IgD-negative memory B cell (primary cell): ENCODE data around the gene ETV7. TPM values are rescaled to one million over a fixed set of nuclear protein-coding genes. Genes with fewer than 3 reads are reported as not detected.
"Not testable (repeated sequence)": the region's sequence is repeated elsewhere in the genome, so short reads cannot be mapped to it uniquely, and the experiment has no call there.

Experiments used
- H3K27ac Mint-ChIP-seq, 3 donors: one replicate each; pipeline ENCODE4 v1.8.0; 2020 to 2022; ENCODE audit warnings: mild to moderate bottlenecking in 3 of 3, mixed read lengths in 3 of 3, moderate library complexity in 1 of 3
- H3K27me3 Mint-ChIP-seq: one replicate; pipeline ENCODE4 v1.8.0; 2021; ENCODE audit warnings: mixed read lengths
- H3K36me3 Mint-ChIP-seq: one replicate; pipeline ENCODE4 v1.8.0; 2020; ENCODE audit warnings: mild to moderate bottlenecking, mixed read lengths
- H3K4me1 Mint-ChIP-seq, 3 donors: one replicate each; pipeline ENCODE4 v1.8.0; 2020 to 2022; ENCODE audit warnings: mixed read lengths in 3 of 3, mild to moderate bottlenecking in 1 of 3
- H3K4me3 Mint-ChIP-seq, 4 donors: one replicate each; pipeline ENCODE4 v1.8.0; 2020 to 2022; ENCODE audit warnings: mild to moderate bottlenecking in 4 of 4, mixed read lengths in 4 of 4, moderate library complexity in 3 of 4
- H3K9me3 Mint-ChIP-seq, 3 donors: one replicate each; pipeline ENCODE4 v1.8.0; 2020 to 2021; ENCODE audit warnings: mixed read lengths in 3 of 3, mild to moderate bottlenecking in 1 of 3
- polyA plus RNA-seq: library from polyadenylated mRNA; unstranded; fragments of 300-500 nt; fragmentation: Illumina TruSeq; gene quantifications from one replicate; pipeline ENCODE4 v1.2.3, GENCODE V29; 2021

ETV7 gene
- polyA plus RNA-seq = 5.1 TPM

DNA sequence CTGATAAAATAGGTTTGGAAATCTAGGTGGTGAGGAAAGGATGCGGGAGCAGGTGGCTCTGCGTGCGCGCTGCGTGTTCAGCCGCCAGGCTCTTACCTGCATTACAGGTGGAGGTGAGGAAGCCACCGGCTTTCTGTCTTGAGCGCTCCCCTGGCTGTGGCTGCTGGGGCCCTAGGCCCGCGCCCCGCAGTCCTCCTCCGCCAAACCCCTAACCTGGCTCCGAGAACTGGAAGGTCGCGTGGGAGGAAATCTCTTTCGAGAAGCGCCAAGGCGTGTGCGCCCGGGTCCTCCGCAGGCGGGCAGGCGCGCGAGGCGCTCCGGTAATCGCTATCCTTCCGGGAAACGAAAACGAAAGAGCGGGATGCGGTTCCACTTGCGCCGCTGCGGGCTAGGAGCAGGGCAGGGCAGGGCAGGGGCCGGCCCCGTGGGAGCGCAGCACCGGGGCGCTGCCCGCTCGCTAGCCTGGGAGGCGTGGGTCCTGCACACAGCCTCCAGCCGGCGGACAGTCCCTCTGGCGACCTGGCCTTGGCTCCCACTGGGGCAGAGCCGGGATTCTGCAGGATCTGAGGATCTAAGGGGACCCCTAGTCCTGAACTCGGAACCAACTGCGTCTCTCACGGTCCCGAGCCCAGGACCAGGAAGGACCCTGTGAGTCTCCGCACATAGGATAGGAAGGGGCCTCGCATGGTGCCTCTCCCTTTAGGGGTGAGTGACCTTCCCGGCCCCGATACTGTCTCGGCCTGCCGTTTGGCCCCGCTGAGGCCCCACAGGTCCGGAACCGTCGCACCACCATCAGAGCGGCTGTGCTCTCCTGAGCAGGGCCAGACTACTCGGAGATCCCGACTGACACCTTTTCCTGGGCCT is at the start of gene ETV7:
Gene ETV7, minus strand, starts transcription at position 230 of the 864 bp plus-strand sequence. Its CDS starts 128 bp downstream, at position 102.
- Mint-ChIP-seq H3K4me1 (peaks cover 8 to 25% (median 21%) of the 10 kb centered on the region in 3 donors), H3K36me3 (no peaks in the 10 kb centered on the region), H3K27ac (peak within 1 kb of the TSS; percentile 16 to 71 (median 27)), H3K4me3 (peak within 1 kb of the TSS; percentile 92 to 99 (median 94)), H3K9me3 (no peaks in the 10 kb centered on the region), H3K27me3 (peaks cover 20% of the 10 kb centered on the region)

DNA sequence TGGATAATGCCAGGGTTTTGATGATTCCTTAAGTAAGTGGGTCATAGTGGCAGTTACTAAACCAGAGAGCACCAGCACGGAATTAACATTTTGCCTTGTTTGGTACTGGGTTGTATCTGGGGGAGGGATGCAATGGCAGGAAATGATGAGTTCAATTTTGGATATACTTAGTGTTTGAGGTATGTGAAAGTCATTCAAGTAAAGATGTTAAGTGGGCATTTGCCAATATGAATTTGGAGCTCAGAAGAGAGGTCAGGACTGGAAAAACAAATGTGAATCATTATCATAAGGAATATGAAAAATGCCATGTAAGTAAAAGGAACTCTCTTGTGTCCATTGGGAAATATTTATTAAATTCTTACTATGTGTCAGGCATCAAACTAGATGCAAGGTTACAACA is 49.0 kb upstream of the ETV7 start:
- Mint-ChIP-seq H3K27ac (no peak overlapping the region), H3K4me1 (peaks cover 5 to 9% (median 7%) of the 10 kb centered on the region in 3 donors), H3K4me3 (no peak overlapping the region)

DNA sequence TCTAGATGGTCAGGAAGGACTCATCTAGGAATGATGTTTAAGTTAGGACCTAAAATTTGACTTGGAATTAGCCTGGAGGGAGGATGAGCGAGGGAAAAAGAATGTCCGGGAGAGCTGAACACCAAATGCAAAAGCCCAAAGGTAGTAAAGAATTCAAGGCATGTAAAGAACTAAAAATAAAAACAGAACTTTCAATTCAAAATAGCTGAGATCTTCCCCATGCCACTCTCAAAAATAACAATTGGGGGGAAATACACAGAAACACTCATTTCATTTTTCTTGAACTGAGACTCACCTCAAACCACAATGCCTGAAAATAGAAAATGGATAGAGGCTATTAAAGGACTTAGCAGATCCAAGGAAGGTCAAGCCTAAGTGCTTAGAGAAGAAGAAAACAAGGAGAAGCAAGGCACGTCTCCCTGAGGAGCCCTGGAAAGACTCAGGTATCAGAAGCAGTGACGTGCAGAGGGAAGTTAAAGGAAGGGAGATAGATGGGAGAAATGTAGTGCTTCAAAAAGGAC is 44.7 kb upstream of the ETV7 start:
- H3K27ac Mint-ChIP-seq = no peak overlapping the region
- no peak overlapping the region for H3K4me3 Mint-ChIP-seq
- H3K27me3 Mint-ChIP-seq = no peaks in the 10 kb centered on the region
- no peaks in the 10 kb centered on the region for H3K9me3 Mint-ChIP-seq
- H3K36me3 Mint-ChIP-seq = no peaks in the 10 kb centered on the region
- peaks cover 0 to 4% (median 3%) of the 10 kb centered on the region in 3 donors for H3K4me1 Mint-ChIP-seq

More for the DNA sequence above, 49.0 kb upstream of the ETV7 start:
- Mint-ChIP-seq H3K36me3 (no peaks in the 10 kb centered on the region), H3K27me3 (no peaks in the 10 kb centered on the region), H3K9me3 (no peaks in the 10 kb centered on the region)

DNA sequence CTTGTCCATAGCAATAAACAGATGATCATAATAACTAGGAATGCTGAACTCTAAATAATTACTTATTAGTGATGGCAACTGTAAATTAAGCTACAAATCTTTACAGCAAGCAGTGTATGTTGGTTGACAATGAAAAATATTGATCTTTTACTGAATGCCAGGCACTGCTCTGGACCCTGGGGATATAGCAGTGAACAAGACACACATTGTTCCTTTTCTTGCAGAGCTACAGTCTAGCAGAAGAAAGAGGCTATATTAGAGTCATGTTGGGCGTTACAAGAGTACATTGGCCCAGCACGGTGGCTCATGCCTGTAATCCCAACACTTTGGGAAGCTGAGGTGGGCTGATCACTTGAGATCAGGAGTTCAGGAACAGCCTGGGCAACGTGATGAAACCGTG is 43.7 kb upstream of the ETV7 start:
- H3K9me3 Mint-ChIP-seq = no peaks in the 10 kb centered on the region
- H3K27me3 Mint-ChIP-seq = no peaks in the 10 kb centered on the region
- no peak overlapping the region for H3K27ac Mint-ChIP-seq
- no peak overlapping the region for H3K4me3 Mint-ChIP-seq
- H3K36me3 Mint-ChIP-seq = no peaks in the 10 kb centered on the region
- H3K4me1 Mint-ChIP-seq = peaks cover 0 to 3% (median 2%) of the 10 kb centered on the region in 3 donors

DNA sequence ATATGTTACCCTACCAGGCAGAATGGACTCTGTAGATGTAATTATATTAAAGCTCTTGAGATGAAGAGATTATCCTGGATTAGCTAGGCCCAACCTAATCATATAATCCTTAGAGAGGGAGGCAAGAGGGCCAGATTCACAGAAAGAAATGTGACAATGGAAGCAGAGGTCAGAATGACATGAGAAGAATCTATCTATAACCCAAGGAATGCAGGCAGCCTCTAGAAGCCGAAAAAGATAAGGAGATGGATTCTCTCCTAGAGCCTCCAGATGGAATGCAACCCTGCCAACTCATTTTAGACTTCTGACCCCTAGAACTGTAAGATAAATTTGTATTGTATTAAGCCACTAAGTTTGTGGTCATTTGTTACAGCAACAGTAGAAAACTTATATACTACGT is 42.9 kb upstream of the ETV7 start:
- H3K4me3 Mint-ChIP-seq = no peak overlapping the region
- no peak overlapping the region for H3K27ac Mint-ChIP-seq
- no peaks in the 10 kb centered on the region for H3K9me3 Mint-ChIP-seq
- no peaks in the 10 kb centered on the region for H3K36me3 Mint-ChIP-seq
- peaks cover 0 to 3% (median 2%) of the 10 kb centered on the region in 3 donors for H3K4me1 Mint-ChIP-seq
- H3K27me3 Mint-ChIP-seq = no peaks in the 10 kb centered on the region

DNA sequence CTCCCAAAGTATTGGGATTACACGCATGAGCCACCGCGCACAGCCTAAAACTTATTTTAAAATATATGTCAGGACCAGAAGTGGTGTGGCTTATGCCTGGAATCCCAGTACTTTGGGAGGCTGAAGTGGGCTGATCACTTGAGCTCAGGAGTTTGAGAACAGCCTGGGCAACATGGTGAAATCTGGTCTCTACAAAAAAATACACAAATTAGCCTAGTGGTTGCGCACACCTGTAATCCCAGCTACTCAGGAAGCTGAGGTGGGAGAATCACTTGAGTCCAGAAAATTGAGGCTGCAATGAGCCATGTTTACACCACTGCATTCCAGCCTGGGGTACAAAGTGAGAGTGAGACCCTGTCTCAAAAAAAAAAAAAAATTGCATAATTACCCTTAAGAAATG is 41.4 kb upstream of the ETV7 start:
- Mint-ChIP-seq H3K36me3 (no peaks in the 10 kb centered on the region), H3K27ac (no peak overlapping the region), H3K9me3 (no peaks in the 10 kb centered on the region), H3K4me1 (peaks cover under 1 to 3% (median 3%) of the 10 kb centered on the region in 3 donors), H3K27me3 (no peaks in the 10 kb centered on the region), H3K4me3 (no peak overlapping the region)

DNA sequence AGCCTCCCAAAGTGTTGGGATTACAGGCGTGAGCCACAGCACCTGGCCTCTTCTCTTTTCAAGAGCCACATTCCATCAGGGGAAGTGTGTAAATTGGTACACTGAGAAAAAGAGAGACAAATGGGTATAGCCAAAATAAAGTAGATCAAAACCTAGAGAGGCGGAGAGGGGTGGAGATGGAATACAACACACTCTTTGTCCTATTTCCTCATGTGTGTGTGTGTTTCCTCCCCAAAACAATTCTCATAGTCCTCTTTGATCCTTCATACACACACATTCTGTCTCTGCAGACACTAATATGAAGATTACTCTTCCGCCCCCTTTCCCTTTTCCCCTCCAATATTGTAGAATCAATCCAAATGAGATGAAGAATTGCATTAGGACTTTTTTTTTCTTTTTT is 39.2 kb upstream of the ETV7 start:
- H3K4me1 Mint-ChIP-seq = peaks cover 12 to 14% (median 13%) of the 10 kb centered on the region in 3 donors
- no peaks in the 10 kb centered on the region for H3K9me3 Mint-ChIP-seq
- no peaks in the 10 kb centered on the region for H3K27me3 Mint-ChIP-seq
- H3K27ac Mint-ChIP-seq = no peak overlapping the region
- H3K36me3 Mint-ChIP-seq = no peaks in the 10 kb centered on the region
- H3K4me3 Mint-ChIP-seq = no peak overlapping the region

DNA sequence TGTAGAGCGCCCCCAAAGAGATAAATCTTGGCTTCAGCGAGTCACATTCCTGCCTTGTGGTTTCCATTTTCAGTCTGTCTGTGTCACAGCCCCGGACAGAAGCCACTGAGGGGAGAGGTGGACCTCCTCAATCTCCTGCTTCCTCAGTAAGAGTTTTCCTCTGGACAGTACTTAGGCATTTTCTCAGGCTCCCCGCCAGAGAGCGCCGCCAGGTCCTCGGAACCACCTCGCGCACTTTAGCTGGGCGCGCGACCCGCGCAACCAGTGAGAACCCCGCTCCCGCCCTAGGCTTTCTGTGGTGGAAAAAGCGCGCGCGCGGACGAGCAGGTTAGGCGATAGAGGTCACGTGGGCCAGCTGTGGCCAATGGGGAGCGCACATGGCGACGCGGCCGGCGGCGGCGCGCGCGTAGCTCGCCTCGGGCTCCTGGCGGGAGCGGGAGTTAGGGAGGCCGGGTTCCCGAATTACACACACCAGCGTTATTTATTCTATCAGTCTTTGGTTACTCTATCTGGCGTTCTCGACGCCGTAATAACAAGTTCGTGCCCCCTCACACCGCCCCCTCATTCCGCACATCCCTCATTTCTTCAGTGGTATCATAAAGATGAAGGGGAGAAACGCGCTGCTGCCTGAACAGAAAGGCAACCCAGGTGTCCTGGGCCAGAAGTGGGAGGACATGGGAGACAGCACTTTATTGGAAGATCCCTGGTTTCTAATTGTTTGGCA is 35.8 kb upstream of the ETV7 start:
- Mint-ChIP-seq H3K27ac (peak overlapping the region; percentile 72 to 95 (median 89)), H3K4me1 (peaks cover 12 to 14% (median 13%) of the 10 kb centered on the region in 3 donors), H3K27me3 (no peaks in the 10 kb centered on the region), H3K36me3 (no peaks in the 10 kb centered on the region), H3K9me3 (no peaks in the 10 kb centered on the region), H3K4me3 (peak overlapping the region; percentile 81 to 96 (median 94))

DNA sequence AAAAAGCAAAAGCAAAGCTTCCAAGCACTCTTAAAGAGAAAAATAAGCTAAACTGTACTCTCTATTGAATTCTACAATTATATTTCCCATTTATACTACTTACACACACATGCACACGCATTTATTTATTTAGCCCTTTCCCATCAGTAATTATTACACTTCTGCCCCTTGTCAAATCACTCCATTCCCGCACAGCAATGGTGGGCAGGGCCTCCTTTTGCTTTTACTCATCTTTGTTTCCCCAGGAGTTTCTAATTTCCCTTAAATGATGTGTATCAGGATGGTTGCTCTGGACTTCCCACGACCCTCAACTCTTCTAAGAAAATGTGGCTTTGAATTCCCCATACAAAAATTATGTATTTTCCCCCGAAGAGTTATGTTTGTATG is 35.2 kb upstream of the ETV7 start:
- Mint-ChIP-seq H3K9me3 (no peaks in the 10 kb centered on the region), H3K27ac (peak overlapping the region in 2 of 3 donors; percentile 72 to 89), H3K4me3 (peak overlapping the region; percentile 81 to 96 (median 94))

DNA sequence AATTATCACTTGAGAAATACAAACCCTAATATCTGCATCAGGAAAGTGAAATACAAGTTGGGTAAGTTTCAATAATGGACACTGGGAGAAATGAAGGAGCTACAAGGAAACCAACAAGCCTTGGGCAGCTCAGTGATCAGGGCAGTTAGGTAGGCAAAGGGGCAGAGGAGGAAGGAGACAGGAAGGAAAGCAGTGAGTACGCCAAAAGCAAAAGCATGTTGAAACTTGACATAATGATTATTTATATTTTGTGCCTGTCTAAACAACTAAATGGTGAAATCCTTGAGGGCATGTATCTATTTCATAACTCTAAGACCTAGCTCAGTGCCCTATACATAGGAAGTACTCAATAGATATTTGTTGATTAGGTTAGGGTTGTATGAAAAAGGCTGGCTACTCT is 31.8 kb upstream of the ETV7 start:
- peaks cover 12 to 14% (median 13%) of the 10 kb centered on the region in 3 donors for H3K4me1 Mint-ChIP-seq
- H3K27ac Mint-ChIP-seq = no peak overlapping the region
- H3K9me3 Mint-ChIP-seq = no peaks in the 10 kb centered on the region
- H3K4me3 Mint-ChIP-seq = no peak overlapping the region
- no peaks in the 10 kb centered on the region for H3K27me3 Mint-ChIP-seq
- no peaks in the 10 kb centered on the region for H3K36me3 Mint-ChIP-seq

More for the DNA sequence above, 35.2 kb upstream of the ETV7 start:
- Mint-ChIP-seq H3K27me3 (no peaks in the 10 kb centered on the region), H3K36me3 (no peaks in the 10 kb centered on the region), H3K4me1 (peaks cover 12 to 14% (median 13%) of the 10 kb centered on the region in 3 donors)

DNA sequence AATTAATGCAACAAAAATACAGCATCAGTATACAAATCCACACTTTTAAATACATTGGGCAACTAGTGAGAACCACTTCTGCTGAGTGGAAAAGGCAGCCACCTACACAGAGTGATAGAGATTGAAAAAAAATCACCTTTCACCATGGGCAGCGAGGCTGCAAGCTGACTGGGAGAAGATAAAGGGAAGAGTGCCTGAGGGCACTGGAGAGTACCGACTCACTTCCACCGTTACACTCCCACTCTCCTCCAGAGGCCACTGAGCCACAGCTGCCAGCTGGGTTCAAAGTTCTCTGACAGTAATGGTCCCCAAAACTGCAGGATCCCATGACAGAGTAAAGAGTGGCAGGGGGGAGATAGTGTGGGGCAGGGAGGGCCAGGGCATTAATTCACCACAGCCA is 31.1 kb upstream of the ETV7 start:
- H3K27ac Mint-ChIP-seq = no peak overlapping the region

DNA sequence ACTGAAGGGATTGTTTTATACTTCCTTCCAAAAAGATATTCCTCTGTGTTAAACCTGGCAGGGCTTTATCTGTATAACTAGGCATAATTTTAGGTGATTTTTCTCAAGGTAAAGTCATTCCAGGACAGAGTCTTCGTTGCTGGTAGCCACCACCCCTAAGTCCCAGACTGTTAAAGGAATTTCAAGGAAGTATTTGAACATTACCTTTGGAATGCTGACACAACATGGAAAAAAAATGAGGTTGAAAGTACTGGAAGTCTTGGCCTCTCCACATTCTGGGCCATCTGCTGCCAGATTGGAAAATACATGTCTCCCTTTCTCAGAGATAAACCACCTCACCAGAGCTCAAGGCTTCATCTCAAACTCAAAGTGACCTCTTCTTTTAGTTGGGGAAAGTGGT is 27.0 kb upstream of the ETV7 start:
- Mint-ChIP-seq H3K27ac (no peak overlapping the region), H3K36me3 (peaks cover 2% of the 10 kb centered on the region), H3K4me3 (no peak overlapping the region), H3K27me3 (no peaks in the 10 kb centered on the region), H3K9me3 (peaks cover 0 to 5% (median 2%) of the 10 kb centered on the region in 3 donors), H3K4me1 (no peaks in the 10 kb centered on the region)

More for the DNA sequence above, 31.1 kb upstream of the ETV7 start:
- Mint-ChIP-seq H3K27me3 (no peaks in the 10 kb centered on the region), H3K4me3 (no peak overlapping the region), H3K36me3 (no peaks in the 10 kb centered on the region), H3K4me1 (peaks cover 8 to 10% (median 10%) of the 10 kb centered on the region in 3 donors), H3K9me3 (peaks cover 0 to 2% (median 0%) of the 10 kb centered on the region in 3 donors)

DNA sequence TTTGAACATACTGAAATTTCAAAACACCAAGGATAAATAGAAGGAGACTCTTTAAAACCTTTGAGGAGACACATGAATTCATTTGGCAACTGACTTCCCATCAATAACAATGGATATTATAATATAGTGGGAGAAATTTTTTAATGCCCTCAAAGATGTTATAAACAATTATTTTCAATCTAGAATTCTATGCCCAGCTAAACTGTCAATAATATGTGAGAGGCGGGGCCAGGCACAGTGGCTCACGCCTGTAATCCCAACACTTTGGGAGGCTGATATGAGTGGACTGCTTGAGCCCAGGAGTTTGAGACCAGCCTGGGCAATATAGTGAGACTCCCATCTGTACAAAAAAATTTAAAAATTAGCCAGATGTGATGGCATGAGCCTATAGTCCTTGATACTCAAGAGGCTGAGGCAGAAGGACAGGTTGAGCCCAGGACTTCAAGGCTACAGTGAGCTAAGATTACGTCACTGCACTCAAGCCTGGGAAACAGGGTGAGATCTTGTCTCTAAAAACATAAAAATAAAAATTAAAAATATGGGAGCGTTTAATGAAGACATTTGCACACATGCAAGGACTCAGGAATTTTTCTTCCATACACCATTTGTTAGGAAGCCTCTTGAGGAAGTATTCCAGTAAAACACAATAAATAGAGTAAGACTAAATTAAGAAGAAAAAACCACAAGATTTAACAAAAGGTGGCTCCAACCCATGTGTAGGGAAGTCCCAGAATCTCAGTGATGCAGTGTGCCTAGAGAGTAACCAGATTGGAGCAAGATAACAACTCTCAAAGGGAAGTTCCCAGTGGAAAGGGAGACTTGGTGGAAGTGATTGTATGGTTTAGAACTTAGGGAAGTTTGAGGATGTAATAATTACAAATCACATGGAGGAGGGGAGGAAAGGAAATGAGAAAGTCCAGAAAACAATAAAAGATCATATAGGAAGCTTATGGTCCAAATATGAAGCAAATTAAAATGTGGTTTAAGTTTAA is 26.3 kb upstream of the ETV7 start:
- Mint-ChIP-seq H3K27ac (no peak overlapping the region), H3K4me3 (no peak overlapping the region), H3K27me3 (no peaks in the 10 kb centered on the region), H3K9me3 (peaks cover 0 to 5% (median 2%) of the 10 kb centered on the region in 3 donors), H3K4me1 (no peaks in the 10 kb centered on the region), H3K36me3 (peaks cover 2% of the 10 kb centered on the region)

DNA sequence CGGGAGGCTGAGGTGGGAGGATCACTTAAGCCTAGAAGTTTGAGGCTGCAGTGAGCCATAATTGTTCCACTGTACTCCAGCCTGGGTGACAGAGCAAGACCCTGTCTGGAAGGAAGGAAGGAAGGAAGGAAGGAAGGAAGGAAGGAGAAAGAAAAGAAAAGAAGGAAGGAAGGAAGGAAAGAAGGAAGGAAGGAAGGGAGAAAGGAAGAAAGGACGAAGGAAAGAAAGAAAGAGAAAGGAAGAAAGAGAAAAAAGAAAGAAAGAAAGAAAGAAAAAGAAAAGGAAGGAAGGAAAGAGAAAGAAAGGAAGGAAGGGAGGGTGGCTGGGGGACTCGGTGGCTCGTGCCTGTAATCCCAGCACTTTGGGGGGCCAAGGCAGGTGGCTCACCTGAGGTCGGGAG is 22.2 kb upstream of the ETV7 start:
- H3K36me3 Mint-ChIP-seq, H3K27me3 Mint-ChIP-seq, H3K4me3 Mint-ChIP-seq, H3K4me1 Mint-ChIP-seq, H3K27ac Mint-ChIP-seq, H3K9me3 Mint-ChIP-seq: not testable (repeated sequence)
